ENCODE measurements around the gene GRIN2A.

GRCh38 chr16:10178526-10178925, 3.7 kb downstream of the GRIN2A start:
- TF ChIP-seq, protein P1, sequence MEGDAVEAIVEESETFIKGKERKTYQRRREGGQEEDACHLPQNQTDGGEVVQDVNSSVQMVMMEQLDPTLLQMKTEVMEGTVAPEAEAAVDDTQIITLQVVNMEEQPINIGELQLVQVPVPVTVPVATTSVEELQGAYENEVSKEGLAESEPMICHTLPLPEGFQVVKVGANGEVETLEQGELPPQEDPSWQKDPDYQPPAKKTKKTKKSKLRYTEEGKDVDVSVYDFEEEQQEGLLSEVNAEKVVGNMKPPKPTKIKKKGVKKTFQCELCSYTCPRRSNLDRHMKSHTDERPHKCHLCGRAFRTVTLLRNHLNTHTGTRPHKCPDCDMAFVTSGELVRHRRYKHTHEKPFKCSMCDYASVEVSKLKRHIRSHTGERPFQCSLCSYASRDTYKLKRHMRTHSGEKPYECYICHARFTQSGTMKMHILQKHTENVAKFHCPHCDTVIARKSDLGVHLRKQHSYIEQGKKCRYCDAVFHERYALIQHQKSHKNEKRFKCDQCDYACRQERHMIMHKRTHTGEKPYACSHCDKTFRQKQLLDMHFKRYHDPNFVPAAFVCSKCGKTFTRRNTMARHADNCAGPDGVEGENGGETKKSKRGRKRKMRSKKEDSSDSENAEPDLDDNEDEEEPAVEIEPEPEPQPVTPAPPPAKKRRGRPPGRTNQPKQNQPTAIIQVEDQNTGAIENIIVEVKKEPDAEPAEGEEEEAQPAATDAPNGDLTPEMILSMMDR (IDR thresholded peaks at IDR 0.05) = no peak
- no peak for TF ChIP-seq POLR2A (IDR thresholded peaks at IDR 0.05)

Measured in adrenal gland (tissue), 5 donors.